8988T (cell line): ENCODE measurements around the gene KRT79.

ENCODE experiments used
- DNase-seq: peaks from one replicate; pipeline ENCODE4 v3.0.0; 2011

Gene KRT79

GRCh38 chr12:52817699-52818238, 16.3 kb downstream of the KRT79 start:
- DNase-seq, result no peak

- no peak for DNase-seq
Measured at GRCh38 chr12:52817003-52817698, 17.0 kb downstream of the KRT79 start.

DNA sequence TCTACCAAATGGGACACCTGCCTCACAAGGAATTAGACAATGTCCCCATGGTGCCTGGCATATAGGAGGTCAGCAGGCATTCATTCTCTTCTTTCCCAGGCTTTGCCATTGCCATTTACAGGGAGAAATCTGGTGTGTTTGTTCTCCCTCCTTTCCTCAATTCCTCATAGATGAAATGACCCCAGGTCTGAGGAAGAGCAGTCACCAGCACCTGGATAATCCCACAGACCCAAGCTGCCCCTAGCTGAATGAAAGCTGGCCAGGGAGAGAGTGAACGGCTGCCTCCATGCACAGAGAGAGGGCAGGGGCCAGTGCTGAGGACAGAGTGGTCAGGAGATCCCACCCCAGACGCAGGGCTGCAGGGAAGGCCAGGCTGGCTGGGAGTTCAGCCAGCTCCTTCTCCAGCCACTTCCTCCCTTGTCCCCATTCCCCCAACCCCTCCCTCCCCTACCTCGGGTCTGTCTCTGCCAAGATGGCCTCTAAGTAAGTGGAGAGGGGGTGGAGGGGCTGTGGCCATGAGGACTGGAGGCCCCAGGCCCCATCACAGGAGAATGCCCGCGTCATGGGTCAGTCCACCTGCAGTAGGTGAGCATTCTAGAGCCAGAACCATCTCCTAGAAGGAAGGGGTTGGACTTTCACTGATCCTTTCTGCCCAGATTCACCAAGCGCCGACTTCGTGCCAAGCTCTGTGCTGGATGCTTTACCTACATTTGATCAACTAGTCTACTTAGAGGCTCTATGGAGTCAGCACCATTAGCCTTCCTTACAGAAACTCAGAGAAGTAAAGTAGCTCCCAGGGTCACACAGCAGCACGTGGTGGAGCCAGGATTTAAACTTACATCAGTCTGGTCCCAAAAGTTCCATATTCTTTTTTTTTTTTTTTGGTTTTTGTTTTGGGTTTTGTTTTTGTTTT, 18.2 kb downstream of the KRT79 start:
- DNase-seq, result no peak

DNA sequence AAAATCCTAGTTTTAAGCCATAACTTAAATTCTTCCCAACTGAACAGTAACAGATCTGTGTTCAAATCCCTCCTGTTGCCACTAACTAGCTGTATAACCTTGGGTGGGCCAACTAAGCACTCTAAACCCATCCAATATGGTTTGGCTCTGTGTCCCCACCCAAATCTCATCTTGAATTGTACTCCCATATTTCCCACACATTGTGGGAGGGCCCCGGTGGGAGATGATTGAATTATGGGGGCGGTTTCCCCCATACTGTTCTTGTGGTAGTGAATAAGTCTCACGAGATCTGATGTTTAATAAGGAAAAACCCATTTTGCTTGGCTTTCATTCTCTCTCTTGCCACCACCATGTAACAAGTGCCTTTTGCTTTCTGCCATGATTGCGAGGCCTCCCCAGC, 18.9 kb downstream of the KRT79 start:
- DNase-seq, result no peak

DNA sequence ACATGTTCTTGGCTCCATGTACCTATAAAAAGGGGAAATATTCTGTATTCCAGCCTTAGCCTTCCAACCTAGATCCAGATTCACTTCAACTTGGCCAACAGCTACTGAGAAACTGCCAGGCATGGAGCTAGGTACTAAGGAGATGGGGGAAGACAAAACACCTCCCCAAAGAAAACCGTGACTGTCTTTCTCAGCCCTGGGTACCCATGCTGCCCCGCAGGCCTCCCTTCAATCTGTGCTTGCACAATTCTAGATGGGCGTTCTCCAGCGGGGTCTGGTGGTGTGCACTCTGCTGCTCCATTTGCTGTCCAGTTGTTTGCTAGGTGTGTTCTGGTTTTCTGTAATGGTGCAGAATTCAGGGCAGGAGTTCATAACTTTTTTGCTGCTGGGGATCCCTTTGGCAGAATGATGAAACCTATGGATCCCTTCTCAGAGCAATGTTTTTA, 19.4 kb downstream of the KRT79 start:
- no peak for DNase-seq

- no peak for DNase-seq
Measured at GRCh38 chr12:52813885-52814709, 20.0 kb downstream of the KRT79 start, which contains the start of gene KRT4. Gene KRT4, minus strand, starts transcription at chr12:52814116. Its CDS starts 58 bp downstream, at chr12:52814058.

DNA sequence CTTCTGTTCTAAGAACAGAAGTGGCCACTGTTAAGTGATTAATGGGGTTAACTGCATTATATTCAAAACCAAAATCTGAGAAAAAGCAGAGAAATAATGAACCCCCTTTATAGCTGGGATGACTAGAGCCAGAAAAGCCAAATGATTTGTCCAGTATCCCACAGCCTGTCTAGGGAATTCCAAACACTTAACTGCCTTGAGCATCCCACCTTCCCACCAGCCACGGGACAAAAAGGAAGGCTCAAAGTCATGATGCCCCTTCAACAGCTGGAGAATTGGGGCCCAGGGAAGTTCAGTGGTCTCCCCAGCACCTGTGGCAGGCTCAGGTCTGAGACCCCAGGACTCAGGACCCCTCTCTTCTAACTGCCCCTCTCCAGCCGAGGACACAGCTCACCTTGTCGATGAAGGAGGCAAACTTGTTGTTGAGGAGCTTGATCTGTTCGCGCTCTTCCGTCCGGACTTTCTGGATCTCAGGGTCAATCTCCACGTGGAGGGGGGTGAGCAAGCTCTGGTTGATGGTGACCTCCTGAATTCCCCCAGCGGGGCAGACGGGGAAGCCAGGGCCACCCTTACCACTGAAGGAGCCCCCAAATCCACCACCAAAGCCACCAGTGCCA, 20.8 kb downstream of the KRT79 start:
- DNase-seq, result no peak

GRCh38 chr12:52812749-52813148, 21.4 kb downstream of the KRT79 start:
- DNase-seq, result no peak

- DNase-seq, result no peak
Measured at GRCh38 chr12:52812073-52812400, 22.1 kb downstream of the KRT79 start.

- DNase-seq, result no peak
Measured at GRCh38 chr12:52811191-52812072, 22.7 kb downstream of the KRT79 start.

DNA sequence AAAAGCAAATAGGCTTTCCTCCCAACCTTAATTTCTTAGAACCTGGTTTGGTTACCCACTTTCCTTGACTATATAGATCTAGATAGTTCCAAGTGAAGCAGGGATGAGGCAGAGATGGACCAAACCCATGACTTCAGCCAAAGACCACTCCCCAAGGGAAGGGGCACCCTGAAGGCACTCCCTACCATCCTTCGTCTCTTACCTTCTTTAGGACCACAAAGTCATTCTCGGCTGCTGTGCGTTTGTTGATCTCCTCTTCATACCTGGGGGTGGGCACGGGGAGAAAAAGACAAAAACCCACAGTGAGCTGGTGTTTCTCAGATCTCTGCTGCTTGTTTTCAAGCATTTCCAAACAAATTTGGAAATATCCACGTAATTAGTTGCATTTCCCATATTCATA, 23.6 kb downstream of the KRT79 start:
- no peak for DNase-seq

GRCh38 chr12:52809166-52809565, 24.9 kb downstream of the KRT79 start:
- no peak for DNase-seq

- no peak for DNase-seq
Measured at GRCh38 chr12:52808573-52809160, 25.4 kb downstream of the KRT79 start.

DNA sequence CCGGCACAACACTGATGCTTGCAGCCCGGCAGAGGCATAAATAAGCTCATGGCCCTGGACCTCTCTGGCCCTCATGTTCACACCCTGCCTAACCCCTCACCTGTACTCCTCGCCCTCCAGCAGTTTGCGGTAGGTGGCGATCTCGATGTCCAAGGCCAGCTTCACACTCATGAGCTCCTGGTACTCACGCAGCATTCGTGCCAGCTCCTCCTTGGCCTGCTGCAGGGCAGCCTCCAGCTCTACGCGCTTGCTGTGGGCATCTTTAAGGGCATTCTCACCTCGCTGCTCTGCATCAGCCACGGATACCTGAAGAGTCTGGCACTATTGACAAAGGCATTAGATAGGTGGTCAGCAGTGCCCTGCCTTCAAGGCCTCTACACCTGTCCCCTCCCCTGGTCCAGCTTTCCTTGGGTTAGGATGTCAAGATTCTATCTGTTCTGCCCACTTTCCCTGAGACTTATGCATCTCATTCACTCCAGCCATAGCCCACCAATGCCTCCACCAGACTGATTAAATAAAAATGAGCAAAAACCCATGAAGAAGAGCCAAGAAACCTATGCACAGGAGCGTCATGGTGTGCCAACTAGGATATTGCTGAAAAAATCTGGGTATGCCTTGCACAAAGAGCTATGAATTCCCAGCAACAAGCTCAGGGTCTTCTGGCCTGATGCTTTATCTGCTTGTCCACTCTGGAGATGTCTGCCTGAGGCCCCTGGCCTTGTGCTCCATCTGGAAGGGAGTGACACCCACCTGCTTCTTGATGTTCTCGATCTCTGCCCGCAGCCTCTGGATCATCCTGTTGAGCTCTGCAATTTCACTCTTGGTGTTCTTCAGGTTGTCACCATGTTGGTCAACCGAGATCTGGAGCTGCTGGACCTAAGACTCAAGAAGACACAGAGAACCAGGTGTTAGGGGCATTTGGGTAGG, 26.3 kb downstream of the KRT79 start:
- no peak for DNase-seq

DNA sequence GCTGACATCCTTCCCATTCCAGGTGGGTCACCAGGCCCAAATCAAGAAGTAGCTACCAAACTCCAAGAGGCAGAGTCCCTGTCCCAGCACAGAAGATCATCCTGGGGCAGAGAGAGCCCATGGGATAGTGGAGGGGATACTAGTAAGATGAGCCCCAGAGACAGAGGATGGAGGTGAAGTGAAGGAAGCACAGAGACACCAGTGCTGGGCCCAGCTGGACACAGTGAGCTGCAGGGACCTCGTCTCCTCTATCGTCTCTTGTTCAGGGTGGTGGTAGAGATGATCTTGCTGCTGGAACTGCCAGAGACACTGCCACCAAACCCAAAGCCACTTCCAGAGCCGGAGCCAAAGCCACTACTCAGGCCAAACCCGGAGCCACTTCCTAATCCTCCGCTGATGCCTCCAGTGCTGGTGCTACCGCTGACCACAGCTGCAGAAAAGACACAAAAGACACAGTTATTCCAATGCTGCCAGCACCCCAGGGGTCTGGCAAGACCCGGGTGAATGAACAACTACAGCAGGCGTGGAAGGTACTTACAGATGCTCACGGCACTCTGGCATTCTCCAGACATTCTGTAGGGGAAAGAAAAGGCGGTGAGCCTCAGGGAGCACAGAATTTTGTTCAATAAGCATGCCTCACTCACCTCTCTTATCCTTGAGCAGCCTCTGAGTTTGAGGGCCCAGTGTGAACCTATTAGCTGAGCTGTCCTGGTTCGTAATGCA, 27.1 kb downstream of the KRT79 start:
- DNase-seq, result no peak

DNA sequence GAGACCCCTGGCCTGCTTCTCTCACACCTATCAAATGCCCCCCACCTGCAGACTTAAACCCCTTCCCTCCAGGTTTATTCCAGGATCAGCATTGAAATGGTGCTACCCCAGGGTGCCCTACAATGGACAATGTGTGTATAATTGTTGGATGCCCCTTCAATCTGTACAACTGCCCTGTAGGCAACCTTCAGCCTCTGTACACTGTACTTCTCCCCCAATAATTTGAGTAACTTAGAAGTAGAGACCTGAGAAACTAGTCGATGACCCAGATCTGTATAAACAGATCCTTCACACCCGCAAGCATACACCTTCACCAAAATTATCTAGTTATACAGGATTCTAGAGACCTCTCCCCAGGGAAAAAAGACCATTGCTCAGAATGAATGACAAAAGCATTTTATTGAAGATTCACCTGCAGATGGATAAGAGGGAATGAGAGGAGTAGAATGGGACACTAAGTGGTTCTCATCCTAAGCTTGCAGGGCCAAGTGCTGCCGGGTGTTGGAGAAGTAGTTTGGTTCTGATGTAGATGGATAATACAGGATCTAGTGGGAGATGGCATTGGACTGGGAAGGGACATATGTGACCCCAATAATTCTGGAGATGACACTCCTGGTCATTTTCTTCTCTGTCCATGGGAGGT, 27.8 kb downstream of the KRT79 start:
- DNase-seq, result no peak

- no peak for DNase-seq
Measured at GRCh38 chr12:52805739-52806138, 28.4 kb downstream of the KRT79 start.

DNA sequence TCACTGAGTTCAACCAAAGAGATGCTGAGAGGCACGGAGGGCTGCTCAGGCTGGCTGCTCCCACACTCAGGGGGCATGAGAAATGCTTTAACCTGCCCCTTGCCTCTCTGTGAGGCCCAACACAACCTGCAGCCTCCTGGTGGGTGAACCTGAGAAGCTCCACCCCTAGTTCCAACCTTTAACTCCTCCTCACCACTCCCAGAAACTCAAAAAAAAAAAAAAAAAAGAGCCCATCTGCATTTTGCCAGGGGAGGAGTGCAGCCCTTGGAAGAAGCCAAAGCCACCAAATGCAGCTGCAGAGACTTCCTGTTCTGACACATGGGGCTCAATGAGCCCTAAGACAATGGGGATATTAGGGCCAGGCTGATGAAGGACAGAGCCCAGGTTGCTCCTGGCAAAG, 29.1 kb downstream of the KRT79 start:
- no peak for DNase-seq

- no peak for DNase-seq
Measured at GRCh38 chr12:52802442-52802841, 31.7 kb downstream of the KRT79 start.
